K562 (cell line): ENCODE measurements around the gene ADAT1. TPM values are rescaled to one million over a fixed set of nuclear protein-coding genes. Genes with fewer than 3 reads are reported as not detected.

ENCODE experiments used
- ATAC-seq: fragments of 200-7000 bp; cut with Tn5 transposase; 3 replicates; pipeline ENCODE4 v1.9.1; 2020; ENCODE audit warnings: moderate library complexity
- BruUV-seq: library from RNA; stranded (reverse); fragments of 400-500 nt; replicated peaks from 2 replicates; lab custom pipeline; 2021; lab: Mats Ljungman, UMichigan
- CTCF ChIA-PET: fragments of 300-600 bp; formaldehyde crosslinking; extraction: SDS; loops from one replicate; lab custom pipeline; 2021; ENCODE audit warnings: low intra/inter-chr PET ratio; lab: Yijun Ruan, JAX
- POLR2A ChIA-PET: fragments of 300-600, 350-650 bp; sonication (Branson Sonifier 250); formaldehyde crosslinking; extraction: SDS; loops from one replicate; lab custom pipeline; 2021; ENCODE audit warnings: antibody characterized with exemption, inconsistent platforms; lab: Yijun Ruan, JAX
- DNase-seq, 4 experiments: peaks; one replicate each; pipeline versions ENCODE4 v3.0.0 to v3.0.0-alpha.2; 2011 to 2018; ENCODE audit warnings: low spot score in 3 of 4, mixed read lengths in 3 of 4; ENCODE audit errors: extremely low read depth in 1 of 4
- FAIRE-seq: peaks from 2 replicates; lab custom pipeline; 2011; peaks lifted over from hg19 to GRCh38; lab: Jason Lieb, UNC
- H2AFZ ChIP-seq: 2 replicates; pipeline ENCODE4 v1.6.0; 2011; ENCODE audit warnings: low read depth, low read length, control low read depth, inconsistent platforms
- H3K27ac ChIP-seq: fragments of 200-600 bp; 3 replicates; pipeline ENCODE4 v1.8.0; 2011; ENCODE audit warnings: low read depth, mild to moderate bottlenecking, control low read depth, inconsistent platforms, low read length, moderate library complexity, mixed read lengths; ENCODE audit errors: extremely low read depth
- H3K27me3 ChIP-seq, 2 experiments: fragments of 300-600 bp in 1 of 2; 2 replicates in 1 of 2; 3 replicates in 1 of 2; pipeline versions ENCODE4 v1.6.0 to v1.8.0; 2011; ENCODE audit warnings: inconsistent platforms in 2 of 2, low read length in 2 of 2, mild to moderate bottlenecking in 1 of 2, mixed read lengths in 1 of 2, moderate library complexity in 1 of 2; ENCODE audit not compliant: control insufficient read depth in 2 of 2, insufficient read depth in 2 of 2
- H3K36me3 ChIP-seq: fragments of 300-600 bp; 3 replicates; pipeline ENCODE4 v1.8.0; 2011; ENCODE audit warnings: mild to moderate bottlenecking, low read length, inconsistent platforms; ENCODE audit not compliant: control insufficient read depth, insufficient read depth
- H3K4me1 ChIP-seq, 2 experiments: fragments of 200-600 bp in 1 of 2; replicated peaks in 1 of 2; 2 replicates in 1 of 2; 3 replicates in 1 of 2; pipeline versions ENCODE4 v1.5.1 to v1.8.0; 2011; ENCODE audit warnings: inconsistent platforms in 2 of 2, low read length in 2 of 2, mild to moderate bottlenecking in 1 of 2, mixed read lengths in 1 of 2, moderate library complexity in 1 of 2; ENCODE audit not compliant: control insufficient read depth in 2 of 2, insufficient read depth in 2 of 2
- H3K4me2 ChIP-seq: 2 replicates; pipeline ENCODE4 v1.6.1; 2011; ENCODE audit warnings: low read length, control low read depth, inconsistent platforms, mixed read lengths; ENCODE audit not compliant: insufficient read depth
- H3K4me3 ChIP-seq: fragments of 200-600 bp; sonication (generic), shearing (Covaris generic); 2 replicates; pipeline ENCODE4 v1.5.1; 2016; ENCODE audit warnings: control low read depth, inconsistent platforms
- H3K79me2 ChIP-seq: fragments of 200-600 bp; 3 replicates; pipeline ENCODE4 v1.8.0; 2011; ENCODE audit warnings: low read length, inconsistent platforms; ENCODE audit not compliant: control insufficient read depth, insufficient read depth
- H3K9ac ChIP-seq, 2 experiments: 2 replicates each; pipeline versions ENCODE4 v1.6.0 to v1.6.1; 2011; ENCODE audit warnings: low read depth in 2 of 2, low read length in 2 of 2, control low read depth in 1 of 2, inconsistent platforms in 1 of 2, mild to moderate bottlenecking in 1 of 2, mixed read lengths in 1 of 2; ENCODE audit not compliant: insufficient read depth in 1 of 2
- H3K9me1 ChIP-seq: one replicate; pipeline ENCODE4 v1.6.0; 2011; ENCODE audit warnings: inconsistent platforms, mild to moderate bottlenecking, low read length, moderate library complexity; ENCODE audit not compliant: control insufficient read depth, insufficient read depth
- H3K9me3 ChIP-seq: replicated peaks from 2 replicates; pipeline ENCODE4 v1.5.1; 2011; ENCODE audit warnings: low read depth, low read length, inconsistent platforms; ENCODE audit not compliant: control insufficient read depth, insufficient read depth
- H4K20me1 ChIP-seq: replicated peaks from 2 replicates; pipeline ENCODE4 v1.6.1; 2011; ENCODE audit warnings: low read length, inconsistent platforms, mixed read lengths; ENCODE audit not compliant: control insufficient read depth, insufficient read depth
- CBFA2T2 ChIP-seq: fragments of 450-650 bp; conservative IDR thresholded peaks from 2 replicates; pipeline ENCODE4 v1.6.1; 2017; ENCODE audit warnings: mild to moderate bottlenecking
- CBFA2T3 ChIP-seq: fragments of 450-650 bp; IDR thresholded peaks from 2 replicates; pipeline ENCODE4 v1.6.1; 2017
- CBX8 ChIP-seq: fragments of 200-600 bp; sonication (generic); IDR thresholded peaks from 2 replicates; pipeline ENCODE4 v1.6.1; 2012; ENCODE audit warnings: borderline replicate concordance, mixed run types, low read depth, mild to moderate bottlenecking, moderate library complexity, mixed read lengths, low read length, control low read depth, inconsistent platforms; ENCODE audit not compliant: poor library complexity, severe bottlenecking; ENCODE audit errors: extremely low read depth
- CCNT2 ChIP-seq: IDR thresholded peaks from 2 replicates; pipeline ENCODE4 v1.6.1; 2011; ENCODE audit warnings: borderline replicate concordance, low read depth, mild to moderate bottlenecking, moderate library complexity, mixed read lengths, low read length; ENCODE audit not compliant: insufficient read length; ENCODE audit errors: extremely low read depth
- E2F5 ChIP-seq: sonication (generic); formaldehyde crosslinking; IDR thresholded peaks from 2 replicates; pipeline ENCODE4 v1.8.0; 2022; ENCODE audit warnings: mild to moderate bottlenecking, missing genetic modification reagents
- FOSL1 ChIP-seq: fragments of 200-800 bp; sonication (Bioruptor generic); conservative IDR thresholded peaks from 2 replicates; pipeline ENCODE4 v1.6.1; 2016; ENCODE audit warnings: missing genetic modification characterization, missing compliant biosample characterization
- HDAC2 ChIP-seq: fragments of 450-650 bp; IDR thresholded peaks from 2 replicates; pipeline ENCODE4 v1.6.1; 2016; ENCODE audit warnings: mild to moderate bottlenecking
- KLF16 ChIP-seq: IDR thresholded peaks from 2 replicates; pipeline ENCODE4 v1.6.1; 2016; ENCODE audit warnings: antibody characterized with exemption
- MTA2 ChIP-seq: fragments of 450-650 bp; IDR thresholded peaks from 2 replicates; pipeline ENCODE4 v1.6.1; 2016; ENCODE audit warnings: low read depth
- NCOA1 ChIP-seq: fragments of 450-650 bp; IDR thresholded peaks from 2 replicates; pipeline ENCODE4 v1.6.1; 2016; ENCODE audit warnings: low read depth
- NCOR1 ChIP-seq: fragments of 450-650 bp; IDR thresholded peaks from 2 replicates; pipeline ENCODE4 v1.6.1; 2016; ENCODE audit warnings: mild to moderate bottlenecking, moderate library complexity
- NFATC3 ChIP-seq: fragments of 450-650 bp; IDR thresholded peaks from 2 replicates; pipeline ENCODE4 v1.6.1; 2017; ENCODE audit warnings: mild to moderate bottlenecking
- SAFB2 ChIP-seq: fragments of 200-400 bp; formaldehyde crosslinking; IDR thresholded peaks from 2 replicates; pipeline ENCODE4 v1.6.1; 2018; ENCODE audit warnings: borderline replicate concordance, low read length, low read depth, moderate library complexity; ENCODE audit not compliant: severe bottlenecking
- SETDB1 ChIP-seq: IDR thresholded peaks from one replicate; pipeline ENCODE4 v1.6.1; 2012; ENCODE audit warnings: low read length, control low read depth, inconsistent platforms
- SMAD4 ChIP-seq: fragments of 250-450 bp; sonication (Bioruptor Pico); conservative IDR thresholded peaks from 2 replicates; pipeline ENCODE4 v1.8.0; 2021; ENCODE audit warnings: inconsistent platforms, mild to moderate bottlenecking, moderate library complexity
- SMARCA4 ChIP-seq: fragments of 450-650 bp; IDR thresholded peaks from 2 replicates; pipeline ENCODE4 v1.6.1; 2016
- TEAD4 ChIP-seq, 2 experiments: sonication (generic) in 1 of 2; formaldehyde crosslinking in 1 of 2; IDR thresholded peaks; 2 replicates each; pipeline versions ENCODE4 v1.6.1 to v1.8.0; 2012 to 2022; ENCODE audit warnings: borderline replicate concordance in 1 of 2, inconsistent platforms in 1 of 2, low read length in 1 of 2, mild to moderate bottlenecking in 1 of 2, missing genetic modification reagents in 1 of 2
- XRCC4 ChIP-seq: IDR thresholded peaks from one replicate; pipeline ENCODE4 v1.6.1; 2011; ENCODE audit not compliant: insufficient read depth, insufficient read length; ENCODE audit errors: extremely low read depth
- ZBTB2 ChIP-seq: fragments of 450-650 bp; IDR thresholded peaks from 2 replicates; pipeline ENCODE4 v1.6.1; 2016; ENCODE audit warnings: antibody characterized with exemption
- ZKSCAN8 ChIP-seq: fragments of 200-800 bp; sonication (Bioruptor generic); IDR thresholded peaks from 2 replicates; pipeline ENCODE4 v1.6.1; 2016; ENCODE audit warnings: missing genetic modification characterization, missing compliant biosample characterization
- WGBS: fragments of 100-300 bp; shearing (Covaris generic); methylation state at CpG from one replicate; pipeline ENCODE4 v1.1.6; 2016; ENCODE audit warnings: low coverage, mixed read lengths; ENCODE audit not compliant: insufficient coverage; ENCODE audit errors: missing lambda C conversion rate; 5-methylcytosine and 5-hydroxymethylcytosine counted together
- in situ Hi-C: fragments of 300-500 bp; cut with MboI; formaldehyde crosslinking; loops from 4 replicates; pipeline ENCODE4 v1.15.0; 2018; ENCODE audit warnings: inconsistent platforms, mixed read lengths
- intact Hi-C: fragments of 100-400 bp; cut with micrococcal nuclease; formaldehyde crosslinking; loops from 2 replicates; pipeline ENCODE4 v1.14.2; 2022
- polyA plus RNA-seq, 8 experiments: library from polyadenylated mRNA; depleted of rRNA in 4 of 8; stranded (reverse) in 5 of 8; unstranded in 3 of 8; fragments of >200 nt; fragmentation: Nextera tagmentation in 2 of 8; fragmentation: Illumina TruSeq in 1 of 8; extraction: Ambion mirVana in 2 of 8; extraction: Trizol in 1 of 8; gene quantifications; 2 replicates each; pipeline versions ENCODE4 v1.2.1 to v1.2.3, GENCODE V29; 2011 to 2014; ENCODE audit warnings: inconsistent platforms in 1 of 8, missing spikeins in 1 of 8
- total RNA-seq, 7 experiments: library from RNA; depleted of rRNA in 6 of 7; stranded (reverse); fragments of >200 nt in 6 of 7; fragmentation: Illumina TruSeq in 2 of 7; extraction: Trizol in 2 of 7; gene quantifications; 2 replicates each; pipeline versions ENCODE4 v1.2.1 to v1.2.3, GENCODE V29; 2011 to 2021; ENCODE audit warnings: low replicate concordance in 1 of 7
- TF ChIP-seq, protein P1 (sequence below): fragments of 450-650 bp; formaldehyde crosslinking; IDR thresholded peaks from 2 replicates; pipeline ENCODE4 v1.4.0; 2022; ENCODE audit warnings: missing genetic modification characterization

Gene ADAT1
- total and polyA plus RNA-seq, 9 of the 15 experiments (the other 6 are each of a cell fraction or from before 2014, with no cell fraction given), result 16.0 to 36.7 (median 28.2) TPM

- TF ChIP-seq NFATC3, result peak; percentile 93
- no peak for TF ChIP-seq KLF16
- TF ChIP-seq FOSL1, result peak; percentile 86
- TF ChIP-seq E2F5, result no peak
- no peak for TF ChIP-seq ZKSCAN8 (CRISPR knock-in tag)
- TF ChIP-seq, protein P1, sequence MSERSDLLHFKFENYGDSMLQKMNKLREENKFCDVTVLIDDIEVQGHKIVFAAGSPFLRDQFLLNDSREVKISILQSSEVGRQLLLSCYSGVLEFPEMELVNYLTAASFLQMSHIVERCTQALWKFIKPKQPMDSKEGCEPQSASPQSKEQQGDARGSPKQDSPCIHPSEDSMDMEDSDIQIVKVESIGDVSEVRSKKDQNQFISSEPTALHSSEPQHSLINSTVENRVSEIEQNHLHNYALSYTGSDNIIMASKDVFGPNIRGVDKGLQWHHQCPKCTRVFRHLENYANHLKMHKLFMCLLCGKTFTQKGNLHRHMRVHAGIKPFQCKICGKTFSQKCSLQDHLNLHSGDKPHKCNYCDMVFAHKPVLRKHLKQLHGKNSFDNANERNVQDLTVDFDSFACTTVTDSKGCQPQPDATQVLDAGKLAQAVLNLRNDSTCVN (CRISPR knock-in tag), result no peak
- no peak for TF ChIP-seq SAFB2
- no peak for TF ChIP-seq SMAD4
Measured at GRCh38 chr16:75578725-75579124, 44.4 kb downstream of the ADAT1 start (continued).

- Histone ChIP-seq H3K79me2 (peaks cover 11% of the 10 kb centered on the region; the same call in 1 of the 3 replicates), H3K9ac (no peak overlapping the region), H3K4me2 (no peak overlapping the region), H3K27me3 (no peaks in the 10 kb centered on the region), H2AFZ (no peak overlapping the region), H3K27ac (no peak overlapping the region), H3K9me3 (no peaks in the 10 kb centered on the region), H4K20me1 (peaks cover 9% of the 10 kb centered on the region; the same call in 1 of the 2 replicates), H3K36me3 (peaks cover 55% of the 10 kb centered on the region; the same call in 2 of the 3 replicates), H3K4me1 (peaks cover 7 to 16% of the 10 kb centered on the region in 2 experiments; a peak in 3 of 5 replicates), H3K9me1 (no peaks in the 10 kb centered on the region), H3K4me3 (no peak overlapping the region)
- ChIA-PET CTCF (interaction anchor here (0.6 kb wide), 1 partner anchor 12 kb away, joined by 3 read pairs; no protein-coding TSS in a partner anchor), POLR2A (interaction anchor here (1.9 to 2.4 kb wide), 3 partner anchors 12 to 13 kb away, joined by 5 to 11 read pairs (median 9); partner anchors contain the start of gene GABARAPL2)
- FAIRE-seq (no peak), DNase-seq (peak in 1 of 4 experiments; percentile 62), ATAC-seq (peak; percentile 76)
- WGBS, result 9% methylated on average over 7 of the region's 7 CpGs
- BruUV-seq, result no TSS peak
- in situ Hi-C loops, result no loop called here
- intact Hi-C loops, result no loop called here
- TF ChIP-seq CBFA2T3 (peak; percentile 90), CBX8 (no peak), ZBTB2 (no peak), XRCC4 (no peak), CCNT2 (peak; percentile 34), HDAC2 (peak; percentile 60), SETDB1 (no peak), CBFA2T2 (peak; percentile 80), NCOA1 (peak; percentile 79), TEAD4 (IDR thresholded peaks at IDR 0.05; ENCODE audit: low read length) (peak; percentile 83), TEAD4 (CRISPR knock-in tag; IDR thresholded peaks at IDR 0.05; ENCODE audit: borderline replicate concordance) (no peak), NCOR1 (peak; percentile 84), MTA2 (peak; percentile 58), SMARCA4 (peak; percentile 60; the same call in 1 of the 2 replicates)
Measured at GRCh38 chr16:75578212-75578611, 44.9 kb downstream of the ADAT1 start.
